Mucosa of descending colon (tissue), 3 donors: Measurements from ENCODE around the gene ELOF1. TPM values are rescaled to one million over a fixed set of nuclear protein-coding genes. Genes with fewer than 3 reads are reported as not detected.

Source experiments
- ATAC-seq: fragments of 200-7000 bp; cut with Tn5 transposase; one replicate; pipeline ENCODE4 v1.9.1; 2020; ENCODE audit warnings: mild to moderate bottlenecking, moderate library complexity
- DNase-seq, 3 donors: peaks; one replicate each; pipeline ENCODE4 v3.0.0-alpha.2; 2020
- H3K36me3 ChIP-seq: fragments of 200-600 bp; one replicate; pipeline ENCODE4 v1.8.0; 2021; ENCODE audit warnings: low read depth, mild to moderate bottlenecking
- H3K4me1 ChIP-seq: fragments of 200-600 bp; one replicate; pipeline ENCODE4 v1.8.0; 2021; ENCODE audit warnings: low read depth, mild to moderate bottlenecking
- H3K4me3 ChIP-seq: fragments of 200-600 bp; one replicate; pipeline ENCODE4 v1.8.0; 2021; ENCODE audit warnings: mild to moderate bottlenecking
- H3K9me3 ChIP-seq: fragments of 200-600 bp; one replicate; pipeline ENCODE4 v1.8.0; 2021; ENCODE audit warnings: mild to moderate bottlenecking
- intact Hi-C, 2 donors: fragments of 100-400 bp; cut with DNase I in 1 of 2; cut with micrococcal nuclease in 1 of 2; formaldehyde crosslinking; loops; one replicate each; pipeline versions ENCODE4 v1.11.0 to v1.11.1; 2022; cut with DNase I, micrococcal nuclease
- total RNA-seq, 3 donors: library from RNA; stranded (reverse); fragmentation: NEBNext Ultra II Directional in 2 of 3; extraction: Animal tissue kit (Norgen Biotek cat#: 25700) in 2 of 3; gene quantifications; one replicate each; pipeline versions ENCODE4 v1.2.1 to v1.2.4, GENCODE V29; 2021 to 2023
- TF ChIP-seq, protein P1 (sequence below): fragments of 200-600 bp; IDR thresholded peaks from one replicate; pipeline ENCODE4 v1.8.0; 2022; ENCODE audit warnings: antibody characterized with exemption, mild to moderate bottlenecking
- donor health status: DM: no; HTN: no; CAD: no; lungs with moderate emphysema.
- donor health status: DM: no; HTN: no; CAD: no.
- donor health status: DM: no; HTN: yes; CAD: no.

The ELOF1 gene
- total RNA-seq, 3 donors from 2014 or later, result 33.7 to 47.4 (median 42.6) TPM

- intact Hi-C loops, result no loop called here
- H3K36me3 ChIP-seq, result no peaks in the 10 kb centered on the region
- H3K9me3 ChIP-seq, result no peaks in the 10 kb centered on the region
- DNase-seq (peak; percentile 99 to 100 (median 99)), ATAC-seq (peak; percentile 100)
- peak within 1 kb of the TSS; percentile 86 for H3K4me3 ChIP-seq
- H3K4me1 ChIP-seq, result peaks cover 9% of the 10 kb centered on the region
- TF ChIP-seq, protein P1, sequence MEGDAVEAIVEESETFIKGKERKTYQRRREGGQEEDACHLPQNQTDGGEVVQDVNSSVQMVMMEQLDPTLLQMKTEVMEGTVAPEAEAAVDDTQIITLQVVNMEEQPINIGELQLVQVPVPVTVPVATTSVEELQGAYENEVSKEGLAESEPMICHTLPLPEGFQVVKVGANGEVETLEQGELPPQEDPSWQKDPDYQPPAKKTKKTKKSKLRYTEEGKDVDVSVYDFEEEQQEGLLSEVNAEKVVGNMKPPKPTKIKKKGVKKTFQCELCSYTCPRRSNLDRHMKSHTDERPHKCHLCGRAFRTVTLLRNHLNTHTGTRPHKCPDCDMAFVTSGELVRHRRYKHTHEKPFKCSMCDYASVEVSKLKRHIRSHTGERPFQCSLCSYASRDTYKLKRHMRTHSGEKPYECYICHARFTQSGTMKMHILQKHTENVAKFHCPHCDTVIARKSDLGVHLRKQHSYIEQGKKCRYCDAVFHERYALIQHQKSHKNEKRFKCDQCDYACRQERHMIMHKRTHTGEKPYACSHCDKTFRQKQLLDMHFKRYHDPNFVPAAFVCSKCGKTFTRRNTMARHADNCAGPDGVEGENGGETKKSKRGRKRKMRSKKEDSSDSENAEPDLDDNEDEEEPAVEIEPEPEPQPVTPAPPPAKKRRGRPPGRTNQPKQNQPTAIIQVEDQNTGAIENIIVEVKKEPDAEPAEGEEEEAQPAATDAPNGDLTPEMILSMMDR, result no peak
Observed at GRCh38 chr19:11597202-11598102, 38.4 kb upstream of the ELOF1 start, which contains the start of gene ZNF627. Gene ZNF627, plus strand, starts transcription at chr19:11597483. Its CDS starts 145 bp downstream, at chr19:11597628.

DNA sequence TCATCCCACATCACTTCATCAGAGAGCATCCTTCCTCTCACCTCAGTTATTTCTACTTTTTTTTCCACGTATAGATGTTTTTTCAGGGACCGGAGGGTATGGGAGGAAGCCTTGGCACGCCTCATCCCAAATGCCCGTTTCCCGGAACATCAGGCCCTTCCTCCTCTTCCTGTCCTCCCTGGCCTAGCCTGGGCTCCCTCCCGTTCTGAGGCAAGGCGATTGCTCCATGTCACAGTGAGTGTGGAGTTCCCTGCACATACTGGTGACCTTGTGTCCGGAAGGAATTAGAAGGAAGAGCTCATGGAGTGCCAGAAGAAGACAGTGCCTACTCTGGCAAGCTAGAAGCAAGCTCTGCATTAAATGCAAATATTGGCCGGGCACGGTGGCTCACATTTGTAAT, 37.1 kb upstream of the ELOF1 start:
- Histone ChIP-seq H3K36me3 (no peaks in the 10 kb centered on the region), H3K4me1 (peaks cover 9% of the 10 kb centered on the region), H3K9me3 (no peaks in the 10 kb centered on the region), H3K4me3 (no peak overlapping the region)
- TF ChIP-seq, protein P1, result no peak
- DNase-seq, result no peak
- intact Hi-C loops, result no loop called here
- ATAC-seq, result no peak

DNA sequence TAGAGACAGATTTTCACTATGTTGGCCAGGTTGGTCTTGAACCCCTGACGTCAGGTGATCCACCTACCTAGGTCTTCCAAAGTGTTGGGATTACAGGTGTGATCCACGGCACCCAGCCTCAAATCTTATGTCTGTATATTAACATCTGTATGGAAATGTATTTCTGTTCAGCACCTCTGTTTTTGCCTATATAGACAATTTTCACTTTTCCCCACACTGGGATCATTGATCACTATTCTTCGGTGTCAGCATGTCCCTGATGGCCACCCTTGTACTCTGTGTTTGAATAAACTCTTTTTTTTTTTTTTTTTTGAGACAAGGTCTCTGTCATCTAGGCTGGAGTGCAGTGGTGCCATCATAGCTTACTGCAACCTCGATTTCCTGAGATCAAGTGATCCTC, 35.1 kb upstream of the ELOF1 start:
- TF ChIP-seq, protein P1, result no peak
- Histone ChIP-seq H3K36me3 (no peaks in the 10 kb centered on the region), H3K4me3 (no peak overlapping the region), H3K9me3 (no peaks in the 10 kb centered on the region), H3K4me1 (peaks cover 9% of the 10 kb centered on the region)
- DNase-seq, result no peak
- no peak for ATAC-seq
- intact Hi-C loops, result no loop called here

GRCh38 chr19:11587975-11588631, 29.1 kb upstream of the ELOF1 start:
- Histone ChIP-seq H3K9me3 (no peaks in the 10 kb centered on the region), H3K4me1 (no peaks in the 10 kb centered on the region), H3K36me3 (no peaks in the 10 kb centered on the region), H3K4me3 (no peak overlapping the region)
- intact Hi-C loops, result no loop called here
- ATAC-seq (peak; percentile 45), DNase-seq (no peak)
- TF ChIP-seq, protein P1, result no peak

GRCh38 chr19:11587302-11587974, 28.4 kb upstream of the ELOF1 start:
- Histone ChIP-seq H3K4me3 (no peak overlapping the region), H3K4me1 (no peaks in the 10 kb centered on the region), H3K9me3 (no peaks in the 10 kb centered on the region), H3K36me3 (no peaks in the 10 kb centered on the region)
- ATAC-seq, result peak; percentile 96
- peak; percentile 69 to 88 (median 85) for DNase-seq
- intact Hi-C loops, result no loop called here
- TF ChIP-seq, protein P1, result peak; percentile 85
